Astrocyte (in vitro differentiated cells and primary cell): Measurements from ENCODE around the gene MRPS18B.

Experiments used
- CTCF ChIP-seq: IDR thresholded peaks from 2 replicates; pipeline ENCODE4 v1.5.1; 2011; ENCODE audit warnings: low read depth, mild to moderate bottlenecking, inconsistent platforms, low read length, moderate library complexity; ENCODE audit not compliant: insufficient read depth
- EZH2 ChIP-seq: IDR thresholded peaks from 2 replicates; pipeline ENCODE4 v1.6.1; 2012; ENCODE audit warnings: mild to moderate bottlenecking, low read length, inconsistent platforms; ENCODE audit not compliant: insufficient read depth

- no peak for TF ChIP-seq CTCF
- no peak for TF ChIP-seq EZH2
Observed at GRCh38 chr6:30641048-30641447, 23.4 kb downstream of the MRPS18B start.
